K562 (cell line): Measurements from ENCODE around the gene PTK6. TPM values are rescaled to one million over a fixed set of nuclear protein-coding genes. Genes with fewer than 3 reads are reported as not detected.

Experiments used
- ATAC-seq: fragments of 200-7000 bp; cut with Tn5 transposase; 3 replicates; pipeline ENCODE4 v1.9.1; 2020; ENCODE audit warnings: moderate library complexity
- BruUV-seq: library from RNA; stranded (reverse); fragments of 400-500 nt; replicated peaks from 2 replicates; lab custom pipeline; 2021; lab: Mats Ljungman, UMichigan
- CTCF ChIA-PET: fragments of 300-600 bp; formaldehyde crosslinking; extraction: SDS; loops from one replicate; lab custom pipeline; 2021; ENCODE audit warnings: low intra/inter-chr PET ratio; lab: Yijun Ruan, JAX
- POLR2A ChIA-PET: fragments of 300-600, 350-650 bp; sonication (Branson Sonifier 250); formaldehyde crosslinking; extraction: SDS; loops from one replicate; lab custom pipeline; 2021; ENCODE audit warnings: antibody characterized with exemption, inconsistent platforms; lab: Yijun Ruan, JAX
- DNase-seq, 4 experiments: peaks; one replicate each; pipeline versions ENCODE4 v3.0.0 to v3.0.0-alpha.2; 2011 to 2018; ENCODE audit warnings: low spot score in 3 of 4, mixed read lengths in 3 of 4; ENCODE audit errors: extremely low read depth in 1 of 4
- FAIRE-seq: peaks from 2 replicates; lab custom pipeline; 2011; peaks lifted over from hg19 to GRCh38; lab: Jason Lieb, UNC
- H2AFZ ChIP-seq: 2 replicates; pipeline ENCODE4 v1.6.0; 2011; ENCODE audit warnings: low read depth, low read length, control low read depth, inconsistent platforms
- H3K27ac ChIP-seq: fragments of 200-600 bp; 3 replicates; pipeline ENCODE4 v1.8.0; 2011; ENCODE audit warnings: low read depth, mild to moderate bottlenecking, control low read depth, inconsistent platforms, low read length, moderate library complexity, mixed read lengths; ENCODE audit errors: extremely low read depth
- H3K27me3 ChIP-seq, 2 experiments: fragments of 300-600 bp in 1 of 2; 2 replicates in 1 of 2; 3 replicates in 1 of 2; pipeline versions ENCODE4 v1.6.0 to v1.8.0; 2011; ENCODE audit warnings: inconsistent platforms in 2 of 2, low read length in 2 of 2, mild to moderate bottlenecking in 1 of 2, mixed read lengths in 1 of 2, moderate library complexity in 1 of 2; ENCODE audit not compliant: control insufficient read depth in 2 of 2, insufficient read depth in 2 of 2
- H3K36me3 ChIP-seq: fragments of 300-600 bp; 3 replicates; pipeline ENCODE4 v1.8.0; 2011; ENCODE audit warnings: mild to moderate bottlenecking, low read length, inconsistent platforms; ENCODE audit not compliant: control insufficient read depth, insufficient read depth
- H3K4me1 ChIP-seq, 2 experiments: fragments of 200-600 bp in 1 of 2; replicated peaks in 1 of 2; 2 replicates in 1 of 2; 3 replicates in 1 of 2; pipeline versions ENCODE4 v1.5.1 to v1.8.0; 2011; ENCODE audit warnings: inconsistent platforms in 2 of 2, low read length in 2 of 2, mild to moderate bottlenecking in 1 of 2, mixed read lengths in 1 of 2, moderate library complexity in 1 of 2; ENCODE audit not compliant: control insufficient read depth in 2 of 2, insufficient read depth in 2 of 2
- H3K4me2 ChIP-seq: 2 replicates; pipeline ENCODE4 v1.6.1; 2011; ENCODE audit warnings: low read length, control low read depth, inconsistent platforms, mixed read lengths; ENCODE audit not compliant: insufficient read depth
- H3K4me3 ChIP-seq: fragments of 200-600 bp; sonication (generic), shearing (Covaris generic); 2 replicates; pipeline ENCODE4 v1.5.1; 2016; ENCODE audit warnings: control low read depth, inconsistent platforms
- H3K79me2 ChIP-seq: fragments of 200-600 bp; 3 replicates; pipeline ENCODE4 v1.8.0; 2011; ENCODE audit warnings: low read length, inconsistent platforms; ENCODE audit not compliant: control insufficient read depth, insufficient read depth
- H3K9ac ChIP-seq, 2 experiments: 2 replicates each; pipeline versions ENCODE4 v1.6.0 to v1.6.1; 2011; ENCODE audit warnings: low read depth in 2 of 2, low read length in 2 of 2, control low read depth in 1 of 2, inconsistent platforms in 1 of 2, mild to moderate bottlenecking in 1 of 2, mixed read lengths in 1 of 2; ENCODE audit not compliant: insufficient read depth in 1 of 2
- H3K9me1 ChIP-seq: one replicate; pipeline ENCODE4 v1.6.0; 2011; ENCODE audit warnings: inconsistent platforms, mild to moderate bottlenecking, low read length, moderate library complexity; ENCODE audit not compliant: control insufficient read depth, insufficient read depth
- H3K9me3 ChIP-seq: replicated peaks from 2 replicates; pipeline ENCODE4 v1.5.1; 2011; ENCODE audit warnings: low read depth, low read length, inconsistent platforms; ENCODE audit not compliant: control insufficient read depth, insufficient read depth
- H4K20me1 ChIP-seq: replicated peaks from 2 replicates; pipeline ENCODE4 v1.6.1; 2011; ENCODE audit warnings: low read length, inconsistent platforms, mixed read lengths; ENCODE audit not compliant: control insufficient read depth, insufficient read depth
- POLR2G ChIP-seq: fragments of 200-400 bp; formaldehyde crosslinking; IDR thresholded peaks from 2 replicates; pipeline ENCODE4 v1.6.1; 2017; ENCODE audit warnings: low read depth, mild to moderate bottlenecking, antibody characterized with exemption, low read length, moderate library complexity
- ZNF3 ChIP-seq: fragments of 250-450 bp; sonication (Bioruptor Pico); IDR thresholded peaks from 2 replicates; pipeline ENCODE4 v1.5.0; 2021; ENCODE audit warnings: mild to moderate bottlenecking, moderate library complexity
- WGBS: fragments of 100-300 bp; shearing (Covaris generic); methylation state at CpG from one replicate; pipeline ENCODE4 v1.1.6; 2016; ENCODE audit warnings: low coverage, mixed read lengths; ENCODE audit not compliant: insufficient coverage; ENCODE audit errors: missing lambda C conversion rate; 5-methylcytosine and 5-hydroxymethylcytosine counted together
- in situ Hi-C: fragments of 300-500 bp; cut with MboI; formaldehyde crosslinking; loops from 4 replicates; pipeline ENCODE4 v1.15.0; 2018; ENCODE audit warnings: inconsistent platforms, mixed read lengths
- intact Hi-C: fragments of 100-400 bp; cut with micrococcal nuclease; formaldehyde crosslinking; loops from 2 replicates; pipeline ENCODE4 v1.14.2; 2022
- polyA plus RNA-seq, 8 experiments: library from polyadenylated mRNA; depleted of rRNA in 4 of 8; stranded (reverse) in 5 of 8; unstranded in 3 of 8; fragments of >200 nt; fragmentation: Nextera tagmentation in 2 of 8; fragmentation: Illumina TruSeq in 1 of 8; extraction: Ambion mirVana in 2 of 8; extraction: Trizol in 1 of 8; gene quantifications; 2 replicates each; pipeline versions ENCODE4 v1.2.1 to v1.2.3, GENCODE V29; 2011 to 2014; ENCODE audit warnings: inconsistent platforms in 1 of 8, missing spikeins in 1 of 8
- total RNA-seq, 7 experiments: library from RNA; depleted of rRNA in 6 of 7; stranded (reverse); fragments of >200 nt in 6 of 7; fragmentation: Illumina TruSeq in 2 of 7; extraction: Trizol in 2 of 7; gene quantifications; 2 replicates each; pipeline versions ENCODE4 v1.2.1 to v1.2.3, GENCODE V29; 2011 to 2021; ENCODE audit warnings: low replicate concordance in 1 of 7

PTK6 gene
- total and polyA plus RNA-seq, 9 of the 15 experiments (the other 6 are each of a cell fraction or from before 2014, with no cell fraction given) = 0.07 TPM; not detected in 8

DNA sequence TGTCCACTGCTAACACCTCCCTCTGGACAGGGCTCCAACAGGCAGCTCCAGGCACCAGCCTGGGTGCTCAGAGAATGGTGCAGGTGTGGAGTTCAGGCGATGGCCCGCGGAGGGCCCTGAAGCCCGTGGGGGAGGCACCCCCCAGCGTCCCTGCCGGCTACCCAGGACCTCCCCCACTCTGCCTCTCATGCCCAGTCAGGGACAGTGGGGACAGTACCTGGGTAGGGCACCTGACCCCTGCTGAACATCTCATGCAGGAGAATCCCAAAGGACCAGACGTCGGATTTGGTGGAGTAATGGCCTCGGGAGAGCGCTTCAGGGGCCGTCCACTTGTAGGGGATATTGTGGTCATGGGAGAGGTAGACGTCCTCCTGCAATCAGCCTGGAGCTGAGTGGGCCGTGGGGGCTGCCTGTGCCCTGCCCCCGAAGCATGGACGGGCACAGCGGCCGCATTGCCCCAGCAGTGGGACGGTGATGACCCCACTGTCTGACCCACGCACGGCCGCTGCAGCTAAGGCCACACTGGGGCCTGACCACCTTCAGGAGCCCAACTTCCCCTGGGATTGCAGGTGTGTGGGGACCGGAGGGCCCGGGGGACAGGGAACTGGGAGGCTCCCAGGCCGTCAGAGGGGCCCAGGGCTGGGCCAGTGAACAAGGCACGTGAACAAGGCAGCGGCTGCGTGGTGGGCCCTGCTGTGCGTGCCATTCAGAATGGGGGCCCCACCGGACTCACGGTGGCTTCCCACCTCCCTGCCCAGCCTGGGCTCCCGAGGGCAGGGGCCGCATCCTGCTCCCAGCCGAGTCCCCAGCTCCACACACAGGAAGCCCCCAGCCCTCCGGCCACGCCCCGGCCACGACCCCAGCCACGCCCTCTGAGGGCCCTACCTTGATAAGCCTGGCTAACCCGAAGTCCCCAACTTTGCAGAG lies 7.1 kb downstream of the PTK6 start:
- Histone ChIP-seq H3K9me1 (no peaks in the 10 kb centered on the region), H3K9ac (peak overlapping the region in 1 of 2 experiments; percentile 64; a peak in 2 of 4 replicates), H3K27ac (no peak overlapping the region), H4K20me1 (peaks cover 9% of the 10 kb centered on the region; the same call in 1 of the 2 replicates), H3K4me1 (peaks cover 0 to 51% of the 10 kb centered on the region in 2 experiments; a peak in 2 of 5 replicates), H3K4me2 (no peak overlapping the region), H3K79me2 (no peaks in the 10 kb centered on the region), H3K36me3 (no peaks in the 10 kb centered on the region), H3K9me3 (no peaks in the 10 kb centered on the region), H2AFZ (no peak overlapping the region), H3K4me3 (no peak overlapping the region), H3K27me3 (peaks cover 0 to 41% of the 10 kb centered on the region in 2 experiments; a peak in 3 of 5 replicates)
- DNase-seq (peak in 1 of 4 experiments; percentile 39), FAIRE-seq (no peak), ATAC-seq (no peak)
- in situ Hi-C loops (no loop called here), intact Hi-C loops (loop anchor here (10.0 kb wide), 2 partner anchors 125 to 175 kb away; partner anchors contain the start of genes ARFRP1, RTEL1, STMN3 and ZGPAT)
- POLR2A ChIA-PET = interaction anchor here (0.5 to 2.9 kb wide), 4 partner anchors 9 to 34 kb away, joined by 3 to 19 read pairs (median 4); partner anchors contain the start of gene PPDPF
- CTCF ChIA-PET = no interaction called here
- WGBS = 42% methylated on average over 25 of the region's 39 CpGs
- no peak for TF ChIP-seq ZNF3 (CRISPR knock-in tag)
- peak; percentile 49 for TF ChIP-seq POLR2G
- no TSS peak for BruUV-seq
